GM20431 (cell line): ENCODE data around the gene GPX4.

Experiments
- in situ Hi-C: fragments of 300-500 bp; cut with MseI, MboI; formaldehyde crosslinking; loops from one replicate; pipeline ENCODE4 v1.15.0; 2020; ENCODE audit warnings: low sequenced_read_pairs; ENCODE audit not compliant: unreplicated experiment

The GPX4 gene, protein sequence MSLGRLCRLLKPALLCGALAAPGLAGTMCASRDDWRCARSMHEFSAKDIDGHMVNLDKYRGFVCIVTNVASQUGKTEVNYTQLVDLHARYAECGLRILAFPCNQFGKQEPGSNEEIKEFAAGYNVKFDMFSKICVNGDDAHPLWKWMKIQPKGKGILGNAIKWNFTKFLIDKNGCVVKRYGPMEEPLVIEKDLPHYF

GRCh38 chr19:1103708-1104310, at the start of gene GPX4:
Gene GPX4, plus strand, starts transcription at chr19:1103994. Its CDS starts 50 bp downstream, at chr19:1104044.
- in situ Hi-C loops: no loop called here

DNA sequence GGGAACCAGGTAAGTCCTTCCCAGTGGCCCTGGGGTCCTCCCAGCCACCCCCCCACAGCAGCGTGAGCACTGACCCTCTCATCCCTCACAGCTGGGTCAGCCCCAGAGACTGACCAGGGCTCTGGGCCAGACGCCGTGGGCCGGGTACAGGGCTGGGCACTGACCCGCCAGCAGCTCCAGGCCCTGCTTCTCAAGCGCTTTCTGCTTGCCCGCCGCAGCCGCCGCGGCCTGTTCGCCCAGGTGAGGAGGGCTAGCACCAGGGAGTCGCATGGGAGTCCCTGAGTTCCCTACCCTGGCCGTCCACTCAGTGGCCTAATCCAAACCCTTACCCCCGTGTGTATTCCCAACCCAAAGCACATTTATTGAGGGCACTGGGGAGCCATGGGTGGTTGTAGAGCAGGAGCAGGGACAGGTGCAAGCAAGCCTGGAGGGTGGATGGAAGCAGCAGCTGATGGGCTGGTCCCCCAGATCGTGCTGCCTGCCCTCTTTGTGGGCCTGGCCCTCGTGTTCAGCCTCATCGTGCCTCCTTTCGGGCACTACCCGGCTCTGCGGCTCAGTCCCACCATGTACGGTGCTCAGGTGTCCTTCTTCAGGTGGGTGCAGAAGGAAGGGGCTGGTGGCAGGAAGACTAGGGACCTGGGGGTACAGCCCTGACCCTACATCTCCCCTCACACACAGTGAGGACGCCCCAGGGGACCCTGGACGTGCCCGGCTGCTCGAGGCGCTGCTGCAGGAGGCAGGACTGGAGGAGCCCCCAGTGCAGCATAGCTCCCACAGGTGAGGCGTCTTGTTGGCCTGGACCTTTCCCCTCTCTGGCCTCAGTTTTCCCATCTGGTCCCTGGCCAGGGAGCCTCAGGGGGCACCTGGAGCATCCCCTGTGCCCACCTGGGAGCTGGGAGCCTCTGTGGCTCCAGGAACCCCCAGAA, 49.4 kb upstream of the GPX4 start:
- in situ Hi-C loops: no loop called here

DNA sequence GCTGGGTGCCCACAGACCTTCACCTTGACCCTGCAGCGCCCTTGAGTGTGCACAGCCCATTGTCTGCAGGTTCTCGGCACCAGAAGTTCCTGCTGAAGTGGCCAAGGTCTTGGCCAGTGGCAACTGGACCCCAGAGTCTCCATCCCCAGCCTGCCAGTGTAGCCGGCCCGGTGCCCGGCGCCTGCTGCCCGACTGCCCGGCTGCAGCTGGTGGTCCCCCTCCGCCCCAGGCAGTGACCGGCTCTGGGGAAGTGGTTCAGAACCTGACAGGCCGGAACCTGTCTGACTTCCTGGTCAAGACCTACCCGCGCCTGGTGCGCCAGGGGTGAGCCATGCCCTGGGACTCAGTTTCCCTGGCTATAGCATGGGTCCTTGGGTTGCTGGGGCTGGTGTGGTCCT, 48.8 kb upstream of the GPX4 start:
- in situ Hi-C loops: no loop called here

DNA sequence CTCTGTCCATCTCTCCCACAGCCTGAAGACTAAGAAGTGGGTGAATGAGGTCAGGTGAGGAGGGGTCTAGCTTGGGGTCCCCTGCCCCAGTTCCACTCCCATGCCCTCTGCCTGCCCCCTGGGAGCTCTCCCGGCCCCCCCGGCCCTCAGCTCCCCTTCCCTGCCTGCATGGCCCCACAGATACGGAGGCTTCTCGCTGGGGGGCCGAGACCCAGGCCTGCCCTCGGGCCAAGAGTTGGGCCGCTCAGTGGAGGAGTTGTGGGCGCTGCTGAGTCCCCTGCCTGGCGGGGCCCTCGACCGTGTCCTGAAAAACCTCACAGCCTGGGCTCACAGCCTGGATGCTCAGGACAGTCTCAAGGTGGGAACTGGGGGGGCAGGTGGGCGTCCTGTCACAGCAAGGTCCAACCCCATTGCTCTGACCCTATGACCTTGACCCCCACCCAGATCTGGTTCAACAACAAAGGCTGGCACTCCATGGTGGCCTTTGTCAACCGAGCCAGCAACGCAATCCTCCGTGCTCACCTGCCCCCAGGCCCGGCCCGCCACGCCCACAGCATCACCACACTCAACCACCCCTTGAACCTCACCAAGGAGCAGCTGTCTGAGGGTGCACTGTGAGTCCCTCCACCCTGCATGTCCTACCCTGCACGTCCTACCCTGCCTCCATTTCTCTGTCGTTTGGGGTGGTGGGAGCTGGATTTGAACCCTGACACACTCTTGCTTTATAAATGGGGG, 47.7 kb upstream of the GPX4 start:
- in situ Hi-C loops: no loop called here

DNA sequence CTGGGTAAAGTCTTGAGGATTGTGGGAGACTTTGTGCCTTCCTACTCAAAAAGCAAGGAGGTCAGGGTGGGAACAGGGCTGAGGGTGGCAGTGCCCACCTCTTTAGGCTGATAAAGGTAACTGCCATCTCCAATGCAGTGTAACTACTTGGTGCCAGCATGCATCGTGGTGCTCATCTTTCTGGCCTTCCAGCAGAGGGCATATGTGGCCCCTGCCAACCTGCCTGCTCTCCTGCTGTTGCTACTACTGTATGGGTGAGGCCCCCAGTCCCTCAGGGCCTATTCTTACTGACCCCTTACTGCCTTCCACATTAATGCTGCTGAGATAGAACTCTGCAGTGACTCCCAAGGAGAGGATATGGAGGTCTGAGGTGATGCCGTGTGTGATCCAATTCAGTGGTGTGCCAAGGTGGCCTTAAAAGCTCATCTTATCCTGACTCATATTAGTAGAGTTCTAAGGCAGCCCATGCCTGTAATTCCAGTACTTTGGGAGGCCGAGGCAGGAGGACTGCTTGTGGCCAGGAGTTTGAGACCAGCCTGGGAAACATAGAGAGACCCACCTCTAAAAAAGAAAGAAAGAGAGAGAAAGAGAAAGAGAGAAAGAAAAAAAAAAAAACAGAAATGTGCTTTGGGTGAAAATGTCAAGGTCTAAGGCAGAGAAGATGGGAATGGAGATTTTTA, 46.5 kb upstream of the GPX4 start:
- in situ Hi-C loops: no loop called here

DNA sequence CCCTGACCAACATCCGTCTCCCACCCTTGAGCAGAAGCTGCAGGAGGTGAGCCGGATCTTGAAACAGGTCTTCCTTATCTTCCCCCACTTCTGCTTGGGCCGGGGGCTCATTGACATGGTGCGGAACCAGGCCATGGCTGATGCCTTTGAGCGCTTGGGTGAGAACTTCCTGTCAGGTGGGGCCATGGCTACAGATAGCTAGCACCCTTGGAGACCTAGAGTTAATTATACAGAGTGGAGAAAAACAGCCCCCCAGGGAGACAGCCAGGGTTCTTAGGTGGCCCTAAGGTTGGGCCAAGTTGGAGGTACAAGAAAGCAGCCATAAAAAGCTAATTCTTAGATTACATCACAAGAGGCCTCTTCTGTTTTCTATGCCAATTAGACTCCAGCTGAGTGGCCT, 45.7 kb upstream of the GPX4 start:
- in situ Hi-C loops: no loop called here

DNA sequence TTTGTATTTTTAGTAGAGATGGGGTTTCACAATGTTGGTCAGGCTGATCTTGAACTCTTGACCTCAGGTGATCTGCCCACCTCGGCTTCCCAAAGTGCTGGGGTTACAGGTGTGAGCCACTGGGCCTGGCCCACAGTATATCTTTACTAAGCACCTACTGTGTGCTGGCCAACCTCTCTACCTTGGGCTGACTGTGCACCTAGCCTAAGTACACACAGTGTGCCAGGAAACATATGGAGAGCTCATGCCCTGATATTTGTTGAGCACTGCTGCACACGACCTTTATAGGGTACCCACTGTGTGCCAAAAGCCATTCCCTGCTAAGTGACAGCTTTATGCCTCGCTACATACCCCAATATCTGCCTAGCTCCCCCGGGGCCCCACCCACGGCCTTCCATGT, 43.1 kb upstream of the GPX4 start:
- in situ Hi-C loops: no loop called here

DNA sequence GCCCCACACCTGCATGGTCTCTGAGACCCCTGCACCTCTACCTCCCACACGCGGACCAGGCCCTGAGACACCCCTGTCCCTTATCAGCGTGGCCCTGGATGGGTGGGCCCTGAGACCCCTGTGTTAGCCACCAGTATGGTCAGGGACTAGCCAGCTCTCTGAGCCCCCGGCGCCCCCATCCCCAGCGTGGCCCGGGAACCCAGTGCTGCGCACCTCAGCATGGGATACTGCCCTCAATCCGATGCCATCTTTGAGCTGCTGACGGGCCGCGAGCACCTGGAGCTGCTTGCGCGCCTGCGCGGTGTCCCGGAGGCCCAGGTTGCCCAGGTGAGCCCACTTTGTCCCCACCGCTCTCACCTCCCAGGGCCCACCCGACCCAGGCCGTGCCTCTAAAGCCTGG, 41.8 kb upstream of the GPX4 start:
- in situ Hi-C loops: no loop called here

- in situ Hi-C loops: no loop called here
Measured at GRCh38 chr19:1062387-1063029, 41.3 kb upstream of the GPX4 start.

- in situ Hi-C loops: no loop called here
Measured at GRCh38 chr19:1063030-1063908, 40.5 kb upstream of the GPX4 start.

DNA sequence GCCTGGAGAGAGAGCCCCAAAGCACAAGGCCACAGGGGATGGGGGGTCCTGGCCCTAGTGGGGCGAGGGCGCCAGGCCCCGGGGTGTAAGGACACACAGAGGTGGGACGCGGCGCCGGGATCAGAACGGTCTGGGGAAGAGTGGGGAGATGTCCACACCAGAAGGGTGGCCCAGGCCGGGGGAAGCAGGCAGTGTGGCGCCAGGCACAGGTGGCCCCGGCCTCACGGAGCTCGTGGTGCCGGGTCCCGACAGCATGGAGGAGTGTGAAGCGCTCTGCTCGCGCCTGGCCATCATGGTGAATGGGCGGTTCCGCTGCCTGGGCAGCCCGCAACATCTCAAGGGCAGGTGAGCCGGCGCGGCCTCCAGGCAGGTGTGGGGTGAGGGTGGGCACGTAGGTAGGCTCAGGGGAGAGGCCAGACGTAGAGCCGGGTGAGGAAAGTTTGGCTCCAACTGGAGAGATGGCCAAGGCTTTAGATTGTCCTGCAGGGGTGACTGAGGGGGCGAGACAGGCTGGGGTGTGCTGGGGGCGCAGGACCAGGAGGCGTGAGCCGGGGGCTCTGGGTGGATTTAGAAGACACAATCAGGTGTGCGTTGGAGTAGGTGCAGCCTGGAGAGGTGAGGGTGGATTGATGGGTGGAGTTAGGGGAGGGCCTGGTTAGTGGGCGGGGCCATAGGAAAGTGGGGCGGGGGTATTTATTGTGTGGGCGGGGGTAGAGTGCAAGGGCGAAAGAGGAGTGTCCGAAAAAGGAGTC, 39.7 kb upstream of the GPX4 start:
- in situ Hi-C loops: no loop called here

DNA sequence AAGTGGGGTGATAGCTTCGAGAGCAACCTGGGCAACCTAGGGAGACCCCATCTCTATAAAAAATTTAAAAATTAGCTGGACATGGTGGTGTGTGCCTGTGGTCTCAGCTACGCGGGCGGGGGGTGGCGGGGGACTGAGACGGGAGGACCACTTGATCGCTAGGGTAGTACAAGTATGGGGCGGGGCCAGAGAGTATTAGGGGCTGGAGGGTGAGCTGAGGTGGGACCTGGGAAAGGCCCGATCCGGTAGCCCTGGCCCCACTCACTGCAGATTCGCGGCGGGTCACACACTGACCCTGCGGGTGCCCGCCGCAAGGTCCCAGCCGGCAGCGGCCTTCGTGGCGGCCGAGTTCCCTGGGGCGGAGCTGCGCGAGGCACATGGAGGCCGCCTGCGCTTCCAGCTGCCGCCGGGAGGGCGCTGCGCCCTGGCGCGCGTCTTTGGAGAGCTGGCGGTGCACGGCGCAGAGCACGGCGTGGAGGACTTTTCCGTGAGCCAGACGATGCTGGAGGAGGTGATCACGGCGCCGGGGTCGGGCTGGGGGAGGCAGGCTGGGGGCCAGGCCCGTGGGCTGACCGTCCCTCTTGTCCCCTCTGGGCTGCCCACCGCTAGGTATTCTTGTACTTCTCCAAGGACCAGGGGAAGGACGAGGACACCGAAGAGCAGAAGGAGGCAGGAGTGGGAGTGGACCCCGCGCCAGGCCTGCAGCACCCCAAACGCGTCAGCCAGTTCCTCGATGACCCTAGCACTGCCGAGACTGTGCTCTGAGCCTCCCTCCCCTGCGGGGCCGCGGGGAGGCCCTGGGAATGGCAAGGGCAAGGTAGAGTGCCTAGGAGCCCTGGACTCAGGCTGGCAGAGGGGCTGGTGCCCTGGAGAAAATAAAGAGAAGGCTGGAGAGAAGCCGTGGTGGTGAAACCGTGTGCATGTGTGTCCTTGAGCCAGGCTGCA, 38.9 kb upstream of the GPX4 start:
- in situ Hi-C loops: no loop called here

DNA sequence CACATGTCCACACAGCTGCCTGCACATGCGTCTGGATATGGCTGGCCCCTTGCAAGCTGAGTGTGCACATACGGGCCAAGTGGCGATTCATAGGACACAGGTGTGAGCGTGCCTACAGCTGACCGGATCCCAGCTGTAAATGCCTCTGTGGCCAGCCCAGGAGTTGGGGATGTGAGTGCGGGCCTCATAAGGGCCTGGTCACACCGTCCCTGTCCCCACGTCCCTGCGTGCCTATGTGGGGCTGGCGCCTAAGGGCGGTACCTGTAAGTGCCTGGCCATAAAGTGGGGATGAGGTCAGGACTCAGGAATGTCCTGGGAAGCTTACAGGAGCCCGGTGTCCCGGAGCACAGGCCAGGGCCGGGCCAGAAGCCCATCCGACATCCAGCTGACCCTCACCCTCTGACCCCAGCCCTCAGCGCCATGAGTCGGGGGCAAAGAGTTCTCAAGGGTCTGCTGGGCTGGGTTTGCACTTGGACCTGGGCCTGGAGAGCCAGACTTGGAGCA, 38.1 kb upstream of the GPX4 start:
- in situ Hi-C loops: no loop called here

- in situ Hi-C loops: no loop called here
Measured at GRCh38 chr19:1066251-1066747, 37.5 kb upstream of the GPX4 start.

GRCh38 chr19:1066748-1067340, 37.0 kb upstream of the GPX4 start, which contains the start of gene ARHGAP45:
Gene ARHGAP45, plus strand, starts transcription at chr19:1067167. Its CDS starts 239 bp downstream, at chr19:1067406.
- in situ Hi-C loops: no loop called here
